OCI-LY3 (cell line): ENCODE measurements around the gene ZNF366.

Source experiments
- CTCF ChIP-seq: fragments of 200-600, 300-600 bp; sonication (generic); IDR thresholded peaks from 2 replicates; pipeline ENCODE4 v1.5.1; 2014; ENCODE audit warnings: antibody characterized with exemption, low read length, low read depth
- EZH2phosphoT487 ChIP-seq: fragments of 200-600 bp; shearing (Covaris generic); IDR thresholded peaks from 2 replicates; pipeline ENCODE4 v1.6.1; 2018; ENCODE audit warnings: antibody characterized with exemption, mixed run types, low read depth

GRCh38 chr5:72498284-72498683 lies 8.9 kb downstream of the ZNF366 start:
- TF ChIP-seq CTCF (no peak), EZH2phosphoT487 (no peak)
